ENCODE data around the gene ENDOD1. TPM values are rescaled to one million over a fixed set of nuclear protein-coding genes. Genes with fewer than 3 reads are reported as not detected.

The ENDOD1 gene
- total and polyA plus RNA-seq, 4 donors = 2.2 to 35.6 (median 5.9) TPM

GRCh38 chr11:95166781-95167180 is 77.1 kb downstream of the ENDOD1 start:
- no peaks in the 10 kb centered on the region for H3K4me1 ChIP-seq (ENCODE audit: control insufficient read depth in 4 of 4, insufficient read depth in 4 of 4, low read length in 3 of 4)
- no peaks in the 10 kb centered on the region for H3K9me3 ChIP-seq (ENCODE audit: control insufficient read depth in 4 of 4, low read length in 3 of 4)
- TF ChIP-seq REST (IDR thresholded peaks at IDR 0.05) = no peak
- no peak for TF ChIP-seq RXRA (IDR thresholded peaks at IDR 0.05)
- TF ChIP-seq EGR1 (IDR thresholded peaks at IDR 0.05; ENCODE audit: low read depth in 2 of 2) = no peak
- TF ChIP-seq SP1 (IDR thresholded peaks at IDR 0.05) = no peak
- TF ChIP-seq JUND (IDR thresholded peaks at IDR 0.05) = no peak
- no peak for TF ChIP-seq MAX (IDR thresholded peaks at IDR 0.05)
- TF ChIP-seq CTCF (IDR thresholded peaks at IDR 0.05; ENCODE audit: low read depth, low read length, missing input control) = no peak
- TF ChIP-seq HNF4A (conservative IDR thresholded peaks at IDR 0.05) = no peak
- no peak for TF ChIP-seq RAD21 (IDR thresholded peaks at IDR 0.05)
- TF ChIP-seq YY1 (IDR thresholded peaks at IDR 0.05) = no peak
- no peak for TF ChIP-seq ZBTB33 (IDR thresholded peaks at IDR 0.05)
- TF ChIP-seq FOXA1 (IDR thresholded peaks at IDR 0.05) = no peak
- TF ChIP-seq HNF4G (IDR thresholded peaks at IDR 0.05) = no peak
- no peak for TF ChIP-seq TAF1 (conservative IDR thresholded peaks at IDR 0.05)
- no peak for TF ChIP-seq FOXA2 (IDR thresholded peaks at IDR 0.05)
- H3K36me3 ChIP-seq (ENCODE audit: control insufficient read depth in 4 of 4, insufficient read depth in 3 of 4, low read depth in 1 of 4, low read length in 3 of 4) = no peaks in the 10 kb centered on the region
- no peak overlapping the region for H3K4me3 ChIP-seq (ENCODE audit: low read depth in 1 of 3, low read length in 3 of 3)
- H3K9ac ChIP-seq (ENCODE audit: low read depth in 1 of 2, low read length in 2 of 2) = no peak overlapping the region
- H3K27ac ChIP-seq (ENCODE audit: low read depth in 1 of 2, low read length in 2 of 2) = no peak overlapping the region
- H3K27me3 ChIP-seq (ENCODE audit: control insufficient read depth in 4 of 4, insufficient read depth in 4 of 4, low read length in 3 of 4) = no peaks in the 10 kb centered on the region
- 80% methylated on average over 2 of the region's 2 CpGs for WGBS
- no peak for DNase-seq (ENCODE audit: low spot score)

GRCh38 chr11:95170294-95170693 is 80.6 kb downstream of the ENDOD1 start:
- Histone ChIP-seq H3K9me3 (ENCODE audit: control insufficient read depth in 4 of 4, low read length in 3 of 4) (no peaks in the 10 kb centered on the region), H3K27ac (ENCODE audit: low read depth in 1 of 2, low read length in 2 of 2) (no peak overlapping the region), H3K4me3 (ENCODE audit: low read depth in 1 of 3, low read length in 3 of 3) (no peak overlapping the region), H3K4me1 (ENCODE audit: control insufficient read depth in 4 of 4, insufficient read depth in 4 of 4, low read length in 3 of 4) (no peaks in the 10 kb centered on the region), H3K9ac (ENCODE audit: low read depth in 1 of 2, low read length in 2 of 2) (no peak overlapping the region), H3K27me3 (ENCODE audit: control insufficient read depth in 4 of 4, insufficient read depth in 4 of 4, low read length in 3 of 4) (no peaks in the 10 kb centered on the region), H3K36me3 (ENCODE audit: control insufficient read depth in 4 of 4, insufficient read depth in 3 of 4, low read depth in 1 of 4, low read length in 3 of 4) (peaks cover 0 to 6% (median 3%) of the 10 kb centered on the region in 4 donors)
- no peak for TF ChIP-seq HNF4G (IDR thresholded peaks at IDR 0.05)
- no peak for TF ChIP-seq GABPA (IDR thresholded peaks at IDR 0.05 in 1 of 2, conservative IDR thresholded peaks at IDR 0.05 in 1 of 2)
- TF ChIP-seq ZBTB33 (IDR thresholded peaks at IDR 0.05) = no peak
- no peak for DNase-seq (ENCODE audit: low spot score)
- WGBS = 97% methylated on average over 5 of the region's 5 CpGs

All from liver (tissue), 9 donors.